SJSA1 (cell line): ENCODE data around the gene TSPEAR. TPM values are rescaled to one million over a fixed set of nuclear protein-coding genes. Genes with fewer than 3 reads are reported as not detected.

ENCODE experiments used
- DNase-seq, 2 experiments: peaks; one replicate each; pipeline ENCODE4 v3.0.0-alpha.2; 2015 to 2020; ENCODE audit warnings: low spot score in 2 of 2, low read depth in 1 of 2
- H3K27ac ChIP-seq: fragments of 250-450 bp; sonication (Bioruptor Pico); 2 replicates; pipeline ENCODE4 v1.5.1; 2020; ENCODE audit warnings: mild to moderate bottlenecking, moderate library complexity
- H3K27me3 ChIP-seq: fragments of 250-450 bp; sonication (Bioruptor Pico); replicated peaks from 2 replicates; pipeline ENCODE4 v1.5.1; 2020; ENCODE audit warnings: mild to moderate bottlenecking, moderate library complexity
- H3K36me3 ChIP-seq: fragments of 250-450 bp; sonication (Bioruptor Pico); 2 replicates; pipeline ENCODE4 v1.5.1; 2020; ENCODE audit warnings: mild to moderate bottlenecking
- H3K4me1 ChIP-seq: fragments of 250-450 bp; sonication (Bioruptor Pico); replicated peaks from 2 replicates; pipeline ENCODE4 v1.6.1; 2021; ENCODE audit warnings: mild to moderate bottlenecking
- H3K4me3 ChIP-seq: fragments of 250-450 bp; sonication (Bioruptor Pico); 2 replicates; pipeline ENCODE4 v1.5.1; 2020; ENCODE audit warnings: mild to moderate bottlenecking
- H3K9me3 ChIP-seq: fragments of 250-450 bp; sonication (Bioruptor Pico); replicated peaks from 2 replicates; pipeline ENCODE4 v1.5.1; 2020; ENCODE audit warnings: mild to moderate bottlenecking
- total RNA-seq: library from RNA; depleted of rRNA; stranded (reverse); fragments of >200 nt; shearing (Covaris generic); gene quantifications from 2 replicates; pipeline ENCODE4 v1.2.3, GENCODE V29; 2014; rRNA removed

Gene TSPEAR
- total RNA-seq, result not detected in 2 replicates

DNA sequence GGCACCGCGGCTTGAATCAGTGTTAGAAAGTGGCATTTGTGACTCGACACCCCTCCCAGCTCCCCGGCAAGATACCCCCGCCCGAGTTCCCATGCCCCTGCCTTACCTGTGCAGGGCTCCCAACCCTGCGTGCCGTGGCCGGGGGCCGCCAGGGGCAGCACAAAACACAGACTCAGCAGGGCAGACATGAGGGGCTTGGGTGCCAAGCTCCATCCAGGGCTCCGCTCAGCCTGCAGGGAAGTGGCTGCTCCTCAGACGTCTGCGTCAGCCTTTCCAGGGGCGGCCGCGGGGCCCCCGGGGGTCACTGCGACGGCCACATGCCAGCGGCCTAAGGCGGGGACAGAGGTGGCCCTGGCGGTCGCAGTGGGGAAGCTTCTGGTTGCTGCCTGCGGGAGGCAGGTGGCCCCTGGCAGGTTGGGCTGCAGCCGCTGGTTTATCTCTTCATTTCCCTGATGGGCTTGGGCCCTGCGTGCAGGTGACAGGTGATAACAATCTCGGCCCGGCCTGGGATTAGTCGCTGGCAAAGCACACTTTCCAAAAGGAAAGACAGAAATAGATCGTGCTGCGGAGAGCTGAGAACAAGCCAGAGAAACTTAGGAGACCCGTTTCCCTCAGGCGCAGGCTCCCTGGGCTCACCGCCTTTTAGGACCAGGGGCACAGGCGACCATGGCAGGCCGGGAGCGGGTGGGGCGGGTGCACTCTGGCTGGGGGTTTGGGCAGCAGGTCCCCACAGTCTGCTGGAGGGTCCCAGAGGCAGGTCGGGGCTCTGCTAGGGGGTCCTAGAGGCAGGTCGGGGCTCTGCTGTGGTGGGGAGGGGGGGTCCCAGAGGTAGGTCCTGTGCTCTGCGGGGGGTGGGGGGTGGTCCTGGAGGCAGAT is at the start of gene TSPEAR:
TSPEAR (minus strand) TSS at position 246 of the 876 bp plus-strand sequence; CDS start at position 188, 58 bp downstream.
- Histone ChIP-seq H3K4me1 (no peaks in the 10 kb centered on the region), H3K4me3 (no peak within 1 kb of the TSS), H3K36me3 (no peaks in the 10 kb centered on the region), H3K27me3 (peaks cover 57% of the 10 kb centered on the region), H3K27ac (no peak within 1 kb of the TSS), H3K9me3 (no peaks in the 10 kb centered on the region)
- DNase-seq, result peak in 1 of 2 experiments; percentile 42

DNA sequence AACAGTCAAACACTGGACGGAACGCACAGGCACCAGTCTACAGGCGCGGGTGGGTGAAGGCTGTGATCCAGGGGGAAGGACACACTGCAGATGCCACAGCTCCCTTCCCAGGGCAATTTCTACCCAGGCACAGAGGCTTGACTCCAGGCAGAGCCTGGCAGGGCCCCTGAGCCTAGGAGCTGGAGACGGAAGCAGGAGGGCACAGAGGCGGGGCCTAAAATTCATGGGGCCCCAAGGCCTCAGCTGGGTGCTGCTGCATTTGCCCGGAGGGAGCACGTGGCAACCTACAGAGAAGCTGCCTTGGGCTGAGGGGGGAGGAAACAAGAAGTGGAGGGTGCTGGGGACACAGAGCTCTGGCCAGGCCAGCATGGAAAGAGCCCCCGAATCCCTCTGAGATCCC is 49.0 kb upstream of the TSPEAR start:
- Histone ChIP-seq H3K36me3 (no peaks in the 10 kb centered on the region), H3K27me3 (no peaks in the 10 kb centered on the region), H3K4me1 (peaks cover 10% of the 10 kb centered on the region), H3K4me3 (no peak overlapping the region), H3K27ac (no peak overlapping the region), H3K9me3 (no peaks in the 10 kb centered on the region)
- peak in 1 of 2 experiments; percentile 39 for DNase-seq

- DNase-seq, result peak in 1 of 2 experiments; percentile 33
- Histone ChIP-seq H3K4me1 (peaks cover 4% of the 10 kb centered on the region), H3K27ac (no peak overlapping the region), H3K27me3 (0 out of 2 replicates have a peak, but pooled peaks cover 2% of the 10 kb centered on the region), H3K36me3 (no peaks in the 10 kb centered on the region), H3K9me3 (no peaks in the 10 kb centered on the region), H3K4me3 (no peak overlapping the region)
These were observed 48.4 kb upstream of the TSPEAR start for GRCh38 chr21:44759628-44760285.

- peak in 1 of 2 experiments; percentile 35 for DNase-seq
- H3K4me3 ChIP-seq, result no peak overlapping the region
- no peaks in the 10 kb centered on the region for H3K9me3 ChIP-seq
- no peak overlapping the region for H3K27ac ChIP-seq
- no peaks in the 10 kb centered on the region for H3K4me1 ChIP-seq
- 0 out of 2 replicates have a peak, but pooled peaks cover 2% of the 10 kb centered on the region for H3K27me3 ChIP-seq
- H3K36me3 ChIP-seq, result no peaks in the 10 kb centered on the region
These were observed 47.6 kb upstream of the TSPEAR start for GRCh38 chr21:44758781-44759627.

DNA sequence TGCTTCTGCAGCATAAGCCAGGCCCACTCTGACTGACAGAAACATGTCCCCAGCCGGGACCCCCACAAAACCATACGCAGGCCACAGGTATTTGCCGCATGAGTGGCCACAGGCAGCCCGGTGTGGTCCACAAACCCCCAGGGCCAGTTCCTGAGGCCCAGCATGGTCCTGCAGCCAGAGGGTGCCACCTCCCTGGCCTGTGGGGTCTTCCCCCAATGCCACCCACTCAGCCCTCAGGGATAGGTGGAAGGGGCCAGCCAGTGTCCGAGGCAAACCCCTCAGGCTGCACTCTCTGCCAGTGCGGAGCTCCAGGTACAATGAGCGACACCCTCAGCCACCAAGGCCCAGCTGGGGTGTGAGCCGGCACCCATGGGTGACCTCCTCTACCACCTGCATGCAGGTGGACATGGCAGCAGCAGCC is 46.8 kb upstream of the TSPEAR start:
- Histone ChIP-seq H3K9me3 (no peaks in the 10 kb centered on the region), H3K27me3 (0 out of 2 replicates have a peak, but pooled peaks cover 2% of the 10 kb centered on the region), H3K27ac (no peak overlapping the region), H3K4me1 (no peaks in the 10 kb centered on the region), H3K36me3 (no peaks in the 10 kb centered on the region), H3K4me3 (no peak overlapping the region)
- DNase-seq, result peak in 1 of 2 experiments; percentile 41

GRCh38 chr21:44757731-44758130 is 46.4 kb upstream of the TSPEAR start:
- Histone ChIP-seq H3K9me3 (no peaks in the 10 kb centered on the region), H3K27ac (no peak overlapping the region), H3K4me3 (no peak overlapping the region), H3K27me3 (0 out of 2 replicates have a peak, but pooled peaks cover 2% of the 10 kb centered on the region), H3K36me3 (no peaks in the 10 kb centered on the region), H3K4me1 (no peaks in the 10 kb centered on the region)
- DNase-seq, result peak in 1 of 2 experiments; percentile 30

- Histone ChIP-seq H3K4me3 (no peak overlapping the region), H3K9me3 (no peaks in the 10 kb centered on the region), H3K4me1 (no peaks in the 10 kb centered on the region), H3K27ac (no peak overlapping the region), H3K36me3 (no peaks in the 10 kb centered on the region), H3K27me3 (0 out of 2 replicates have a peak, but pooled peaks cover 2% of the 10 kb centered on the region)
- DNase-seq, result no peak
These were observed 45.2 kb upstream of the TSPEAR start for GRCh38 chr21:44756423-44757185.

GRCh38 chr21:44755227-44755626 is 43.9 kb upstream of the TSPEAR start:
- no peak for DNase-seq
- no peaks in the 10 kb centered on the region for H3K9me3 ChIP-seq
- 0 out of 2 replicates have a peak, but pooled peaks cover 2% of the 10 kb centered on the region for H3K27me3 ChIP-seq
- H3K4me3 ChIP-seq, result no peak overlapping the region
- no peaks in the 10 kb centered on the region for H3K36me3 ChIP-seq
- H3K27ac ChIP-seq, result no peak overlapping the region
- no peaks in the 10 kb centered on the region for H3K4me1 ChIP-seq

DNA sequence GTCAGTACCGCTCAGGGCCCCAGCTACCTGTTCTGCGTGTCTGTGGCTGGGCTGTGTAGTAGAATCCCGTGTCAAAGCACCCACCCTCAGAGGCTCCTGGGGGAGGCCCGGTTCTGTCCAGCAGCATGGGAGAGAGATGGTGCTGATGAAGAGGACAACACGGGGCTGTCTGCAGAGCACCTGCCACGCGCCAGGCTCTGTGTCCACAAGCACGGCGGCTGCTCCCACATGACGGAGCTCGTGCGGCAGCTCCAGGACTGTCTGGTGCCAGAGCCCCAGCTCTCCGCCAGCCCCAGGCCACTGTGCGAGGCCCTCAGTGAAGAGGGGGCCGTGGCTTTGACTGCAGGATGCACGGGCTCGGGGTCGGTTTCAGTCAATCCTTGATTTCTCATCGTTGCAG is 42.0 kb upstream of the TSPEAR start:
- Histone ChIP-seq H3K27ac (no peak overlapping the region), H3K4me1 (no peaks in the 10 kb centered on the region), H3K36me3 (no peaks in the 10 kb centered on the region), H3K4me3 (no peak overlapping the region), H3K9me3 (no peaks in the 10 kb centered on the region), H3K27me3 (peaks cover 5% of the 10 kb centered on the region; the same call in 1 of the 2 replicates)
- no peak for DNase-seq

DNA sequence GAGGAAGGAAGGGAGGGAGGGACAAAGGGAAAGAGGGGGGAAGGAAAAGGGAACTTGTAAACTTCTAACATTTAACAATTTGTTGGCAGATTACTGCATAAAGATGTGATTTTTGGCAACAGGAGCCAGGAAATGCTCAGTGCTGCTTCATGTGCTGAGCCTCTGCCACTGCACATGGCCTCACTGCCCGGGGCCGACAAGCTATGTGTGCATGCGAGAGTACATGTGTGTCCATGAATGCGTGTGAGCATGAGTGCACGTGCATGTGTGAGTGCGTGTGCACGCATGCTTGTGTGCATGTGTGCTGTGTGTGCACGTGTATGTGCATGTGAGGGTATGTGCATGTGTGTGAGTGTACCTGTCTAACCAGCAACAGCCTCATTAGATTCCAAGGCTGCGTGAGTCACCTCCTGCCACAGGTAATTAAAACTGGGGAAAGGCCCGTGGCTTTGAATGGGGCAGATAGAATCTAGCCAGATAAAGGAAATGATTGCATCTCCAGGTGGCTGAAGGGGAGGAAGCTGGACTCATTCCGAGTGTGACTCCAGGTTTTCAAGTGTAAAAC is 41.4 kb upstream of the TSPEAR start:
- Histone ChIP-seq H3K4me3 (no peak overlapping the region), H3K27ac (no peak overlapping the region), H3K36me3 (no peaks in the 10 kb centered on the region), H3K4me1 (no peaks in the 10 kb centered on the region), H3K27me3 (peaks cover 5% of the 10 kb centered on the region; the same call in 1 of the 2 replicates), H3K9me3 (no peaks in the 10 kb centered on the region)
- DNase-seq, result no peak

DNA sequence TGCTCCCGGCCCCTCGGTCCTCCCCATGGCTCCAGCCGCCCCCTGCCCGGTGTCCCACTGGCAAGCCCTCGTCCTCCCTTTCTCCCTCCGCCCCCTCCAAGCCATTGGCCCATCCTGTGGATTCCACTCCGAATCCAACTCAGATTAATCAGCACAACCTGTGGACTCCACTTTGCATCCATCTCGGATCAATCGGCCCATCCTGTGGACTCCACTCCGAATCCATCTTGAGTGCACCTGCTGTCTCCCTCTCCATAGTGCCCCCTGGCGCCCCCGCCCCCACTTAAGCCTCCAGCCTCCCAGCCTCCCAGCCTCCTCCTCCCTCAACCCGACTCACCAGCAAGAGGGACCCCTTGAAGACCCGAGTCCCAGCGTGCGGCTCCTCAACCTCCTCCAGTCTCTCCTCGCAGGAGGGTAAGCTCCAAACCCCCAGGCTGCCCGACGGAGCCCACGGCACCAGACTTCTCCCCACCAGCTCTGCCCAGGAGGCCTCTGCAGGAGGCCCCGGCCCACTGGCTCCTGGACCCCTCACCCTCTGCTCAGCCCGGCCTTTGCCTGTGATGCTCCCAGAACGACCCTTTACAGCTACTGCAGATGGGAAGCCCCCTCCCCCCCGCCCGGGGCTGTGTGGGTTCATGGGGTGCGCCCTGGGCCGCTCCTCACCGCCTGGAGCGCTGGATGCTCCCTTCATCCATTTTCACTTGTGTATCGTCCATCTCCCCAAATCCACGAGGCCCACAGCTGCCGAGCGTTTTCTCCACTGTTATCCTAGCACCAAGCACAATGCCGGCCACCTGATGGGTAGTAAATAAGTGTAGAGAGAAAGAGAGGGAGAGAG is 40.6 kb upstream of the TSPEAR start:
- H3K9me3 ChIP-seq, result no peaks in the 10 kb centered on the region
- no peak overlapping the region for H3K27ac ChIP-seq
- no peaks in the 10 kb centered on the region for H3K4me1 ChIP-seq
- no peak overlapping the region for H3K4me3 ChIP-seq
- DNase-seq, result no peak
- no peaks in the 10 kb centered on the region for H3K36me3 ChIP-seq
- H3K27me3 ChIP-seq, result peaks cover 7% of the 10 kb centered on the region; the same call in 1 of the 2 replicates
